Measurements from ENCODE around the gene NT5DC1.
"Not testable (repeated sequence)": the region's sequence is repeated elsewhere in the genome, so short reads cannot be mapped to it uniquely, and the experiment has no call there.

The NT5DC1 gene

DNA sequence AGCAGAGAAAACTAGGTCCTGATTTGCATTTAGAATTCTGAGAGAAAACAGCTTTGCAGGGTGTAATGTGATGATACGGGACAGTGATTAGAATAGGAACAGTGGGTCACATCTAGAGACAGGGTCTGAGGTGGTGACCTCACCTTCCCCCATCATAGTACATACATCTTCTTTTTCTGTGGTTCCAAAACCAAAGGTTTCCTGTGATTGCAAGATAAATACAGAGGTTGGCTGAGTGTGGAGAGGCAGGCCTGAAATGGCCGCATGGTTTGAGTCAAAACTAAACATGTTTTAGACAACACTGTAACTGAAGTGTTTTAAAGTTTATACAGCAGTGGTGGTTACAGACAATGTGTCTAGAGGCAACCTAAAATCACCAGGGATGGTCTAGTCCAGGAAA, 10.4 kb upstream of the NT5DC1 start:
- DNase-seq (ENCODE audit: low read depth in 2 of 2), result no peak

GRCh38 chr6:116094041-116094440, 6.6 kb upstream of the NT5DC1 start:
- DNase-seq (ENCODE audit: low read depth in 2 of 2), result no peak

DNA sequence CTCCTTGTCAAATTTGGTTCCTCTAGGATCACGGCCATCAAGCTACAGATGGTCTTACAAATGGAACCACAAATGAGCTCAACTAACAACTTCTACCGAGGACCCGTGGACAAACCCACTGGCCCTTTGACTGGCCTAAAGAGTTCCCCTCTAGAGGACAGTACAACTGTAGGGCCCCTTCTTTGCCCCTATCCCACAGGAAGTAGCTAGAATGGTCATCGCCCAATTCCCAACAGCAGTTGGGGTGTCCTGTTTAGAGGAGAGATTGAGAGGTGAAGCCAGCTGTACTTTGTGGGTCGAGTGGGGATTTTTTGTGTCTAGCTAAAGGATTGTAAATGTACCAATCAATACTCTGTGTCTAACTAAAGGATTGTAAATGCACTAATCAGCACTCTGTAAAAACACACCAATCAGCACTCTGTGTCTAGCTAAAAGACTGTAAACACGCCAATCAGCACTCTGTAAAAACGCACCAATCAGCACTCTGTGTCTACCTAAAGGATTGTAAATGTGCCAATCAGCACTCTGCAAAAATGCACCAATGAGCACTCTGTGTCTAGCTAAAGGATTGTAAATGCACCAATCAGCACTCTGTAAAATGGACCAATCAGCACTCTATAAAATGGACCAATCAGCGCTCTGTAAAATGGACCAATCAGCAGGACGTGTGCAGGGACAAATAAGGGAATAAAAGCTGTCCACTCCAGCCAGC, 4.4 kb upstream of the NT5DC1 start:
- not testable (repeated sequence) for DNase-seq (ENCODE audit: low read depth in 2 of 2)

DNA sequence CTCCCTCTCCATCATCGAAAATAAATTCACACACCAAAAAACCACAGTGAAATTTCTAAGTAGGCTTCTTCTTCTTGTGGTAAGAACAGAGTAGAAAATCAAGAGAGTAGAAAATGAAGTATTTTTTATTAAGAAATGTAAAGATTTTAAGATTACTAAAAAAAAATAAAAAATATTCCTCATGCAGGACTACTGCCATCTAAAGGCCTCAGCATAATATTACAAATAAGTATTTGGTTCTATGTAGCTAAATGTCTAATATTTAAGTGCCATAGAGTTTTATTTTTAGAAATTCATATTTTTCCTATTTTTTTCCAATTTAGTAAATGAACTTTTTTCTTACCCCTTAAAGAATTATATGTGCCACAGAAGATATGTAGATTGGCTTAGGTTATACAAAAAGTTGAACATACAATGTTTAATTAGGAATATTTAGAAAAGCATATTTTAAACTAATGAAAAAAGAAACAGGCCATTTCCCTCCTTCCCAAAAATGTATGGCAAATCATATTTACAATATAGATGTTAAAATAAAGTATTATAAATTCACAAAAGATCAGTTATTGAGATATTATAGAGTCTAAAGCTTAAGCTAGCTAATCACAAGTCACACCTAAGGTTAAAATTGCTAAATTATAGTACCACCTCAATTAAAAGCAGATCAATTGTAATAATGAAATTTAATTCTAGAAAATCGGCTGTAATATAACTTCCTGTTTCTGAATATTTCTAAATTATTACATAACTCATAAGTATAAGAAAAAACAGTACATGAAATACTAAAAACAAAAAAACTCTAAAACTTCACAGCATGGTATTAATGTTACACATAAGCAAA, 3.5 kb upstream of the NT5DC1 start:
- DNase-seq (ENCODE audit: low read depth in 2 of 2), result no peak

DNA sequence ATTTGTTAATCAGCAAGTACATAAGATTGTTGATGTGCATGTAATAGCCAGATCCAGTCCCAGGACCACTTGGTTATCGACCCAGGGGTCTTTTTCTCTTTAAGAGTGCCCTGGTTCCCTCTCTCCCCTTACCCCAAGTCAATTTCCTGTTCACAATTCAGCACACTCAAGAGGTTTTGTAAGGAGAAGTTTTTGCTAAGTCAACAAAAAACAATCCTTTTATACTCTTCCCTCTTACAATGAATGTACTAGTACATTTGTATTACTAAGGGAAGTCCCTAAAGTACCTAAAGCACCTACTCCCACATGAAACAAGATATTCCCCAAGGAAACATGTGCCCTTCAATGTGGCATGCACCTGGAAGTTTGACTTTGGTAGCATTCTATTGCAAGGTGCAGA, 1.6 kb upstream of the NT5DC1 start:
- no peak for DNase-seq (ENCODE audit: low read depth in 2 of 2)

- DNase-seq (ENCODE audit: low read depth in 2 of 2), result no peak
Measured at GRCh38 chr6:116101302-116101718, 657 bp downstream of the NT5DC1 start.

- DNase-seq (ENCODE audit: low read depth in 2 of 2), result no peak
Measured at GRCh38 chr6:116101790-116102189, 1.1 kb downstream of the NT5DC1 start.

DNA sequence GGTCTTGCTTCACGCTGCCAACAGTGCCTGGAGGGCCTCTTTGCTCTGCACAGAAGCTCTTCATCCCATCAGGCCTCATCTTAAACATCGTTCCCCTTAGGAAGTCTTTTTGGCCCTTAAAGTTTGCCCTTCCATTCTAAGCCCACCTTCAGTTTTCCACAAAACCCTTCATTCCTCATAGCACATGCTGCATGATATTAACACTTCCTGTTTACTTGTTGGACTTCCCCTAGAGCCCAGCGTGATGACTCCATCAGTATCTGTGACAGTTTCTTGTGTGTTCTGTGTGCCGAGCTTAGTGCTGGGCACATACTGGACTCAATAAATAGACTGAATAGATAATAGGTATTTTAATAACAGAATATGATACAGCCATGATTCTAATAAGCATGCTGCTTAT, 2.2 kb downstream of the NT5DC1 start:
- DNase-seq (ENCODE audit: low read depth in 2 of 2), result no peak

GRCh38 chr6:116104636-116105035, 4.0 kb downstream of the NT5DC1 start:
- no peak for DNase-seq (ENCODE audit: low read depth in 2 of 2)

- DNase-seq (ENCODE audit: low read depth in 2 of 2), result no peak
Measured at GRCh38 chr6:116105247-116105646, 4.6 kb downstream of the NT5DC1 start.

GRCh38 chr6:116106146-116106545, 5.5 kb downstream of the NT5DC1 start:
- no peak for DNase-seq (ENCODE audit: low read depth in 2 of 2)

GRCh38 chr6:116108836-116109235, 8.2 kb downstream of the NT5DC1 start:
- DNase-seq (ENCODE audit: low read depth in 2 of 2), result no peak

DNA sequence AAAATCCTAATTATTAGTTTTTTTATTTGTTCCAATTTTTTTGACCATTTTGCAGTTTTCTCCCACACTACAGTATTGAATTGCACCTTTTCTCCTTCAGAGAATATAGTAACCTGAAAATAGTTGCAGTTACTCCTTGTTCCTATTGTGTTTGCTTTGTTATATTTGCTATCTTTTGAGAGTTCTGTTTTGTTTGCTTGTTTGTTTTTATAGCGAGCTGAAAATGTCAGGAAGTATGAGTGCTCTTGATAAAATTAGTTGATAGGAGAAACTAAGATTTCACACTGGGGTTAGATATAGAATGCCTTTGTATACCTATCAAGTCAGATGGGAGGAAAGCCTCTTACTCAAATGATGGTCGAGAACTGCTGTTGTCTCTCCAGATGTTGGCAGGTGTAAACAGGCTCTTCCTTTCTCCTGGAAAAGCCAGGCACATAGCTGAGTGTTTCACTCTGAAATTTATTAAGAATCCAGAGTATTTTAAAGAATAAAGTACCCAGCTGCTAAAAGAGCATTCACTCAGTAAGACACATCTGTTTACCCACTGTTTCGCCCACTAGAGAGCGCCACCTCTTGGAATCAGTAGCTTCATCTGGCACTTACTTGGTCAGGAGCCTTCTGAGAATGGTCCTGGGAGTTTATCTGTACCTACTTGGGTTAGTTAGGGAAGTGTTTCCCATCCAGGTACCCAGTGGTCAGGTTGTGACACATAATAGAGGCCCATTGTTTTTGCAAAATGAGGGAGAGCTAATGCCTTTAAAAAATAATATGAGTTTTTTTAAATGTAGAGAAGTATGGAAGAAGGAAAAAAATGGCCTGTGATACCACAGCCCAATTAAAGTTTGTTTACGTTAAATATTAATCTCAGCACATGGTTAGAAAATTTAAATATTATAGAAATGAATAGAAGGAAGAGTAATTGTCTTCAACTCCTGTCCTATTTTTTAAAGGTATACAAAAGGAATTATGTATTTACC, 11.2 kb downstream of the NT5DC1 start:
- no peak for DNase-seq (ENCODE audit: low read depth in 2 of 2)

DNA sequence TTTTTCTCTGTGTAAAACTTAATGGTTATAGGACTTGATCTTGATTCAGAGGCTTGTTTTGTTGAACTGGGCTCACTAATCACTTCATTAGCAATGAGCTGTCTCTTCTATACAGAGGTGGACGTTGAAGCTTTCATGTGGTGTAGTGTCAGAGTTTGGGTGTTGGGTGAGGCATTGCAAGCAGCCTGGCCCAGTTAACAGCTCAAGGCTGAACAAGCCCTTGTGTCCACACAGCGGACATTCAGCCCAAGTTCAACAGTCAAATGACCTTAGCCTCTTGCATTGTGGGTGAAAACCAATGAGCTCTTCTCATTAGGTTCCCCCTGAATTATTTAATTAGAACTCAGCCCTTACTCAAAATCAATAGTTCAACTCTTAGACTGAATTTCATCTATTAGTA, 12.7 kb downstream of the NT5DC1 start:
- DNase-seq (ENCODE audit: low read depth in 2 of 2), result no peak

DNA sequence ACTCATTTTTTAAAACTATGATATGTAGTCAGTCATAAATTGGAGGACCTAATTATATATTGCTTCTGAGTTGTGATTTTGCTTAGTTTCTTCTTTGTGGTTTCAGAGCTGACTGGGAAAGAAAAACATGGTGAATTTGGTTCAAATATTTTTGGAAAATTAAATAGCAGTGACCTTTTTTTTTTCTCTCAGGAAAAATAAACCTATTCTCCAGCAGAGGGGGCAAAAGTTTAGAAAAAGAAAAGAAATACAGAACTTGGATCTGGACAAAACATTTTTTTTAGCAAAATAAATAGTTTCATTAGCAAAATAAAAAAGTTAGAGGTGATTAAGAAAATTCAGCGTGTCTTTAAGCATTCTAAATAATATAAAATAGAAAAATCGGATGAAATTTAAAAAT, 15.1 kb downstream of the NT5DC1 start:
- no peak for DNase-seq (ENCODE audit: low read depth in 2 of 2)

GRCh38 chr6:116118608-116119007, 18.0 kb downstream of the NT5DC1 start:
- no peak for DNase-seq (ENCODE audit: low read depth in 2 of 2)

DNA sequence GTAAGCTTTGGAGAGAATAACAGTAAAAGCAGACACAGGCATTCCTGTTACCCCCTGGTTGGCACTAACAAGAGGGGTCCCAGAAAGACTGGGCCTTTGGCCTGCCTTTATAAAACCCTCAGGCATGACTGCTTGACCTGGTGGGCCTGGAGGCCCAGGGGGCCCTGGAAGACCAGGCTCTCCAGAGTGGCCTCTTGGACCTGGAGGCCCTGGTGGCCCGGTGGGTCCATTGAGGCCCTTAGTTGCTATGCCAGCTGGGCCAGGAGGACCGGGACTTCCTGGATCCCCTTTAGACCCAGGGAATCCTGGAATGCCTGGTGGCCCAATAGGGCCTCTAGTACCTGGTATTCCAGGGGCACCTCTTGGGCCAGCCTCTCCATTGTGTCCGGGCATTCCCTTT, 19.8 kb downstream of the NT5DC1 start:
- no peak for DNase-seq (ENCODE audit: low read depth in 2 of 2)

DNA sequence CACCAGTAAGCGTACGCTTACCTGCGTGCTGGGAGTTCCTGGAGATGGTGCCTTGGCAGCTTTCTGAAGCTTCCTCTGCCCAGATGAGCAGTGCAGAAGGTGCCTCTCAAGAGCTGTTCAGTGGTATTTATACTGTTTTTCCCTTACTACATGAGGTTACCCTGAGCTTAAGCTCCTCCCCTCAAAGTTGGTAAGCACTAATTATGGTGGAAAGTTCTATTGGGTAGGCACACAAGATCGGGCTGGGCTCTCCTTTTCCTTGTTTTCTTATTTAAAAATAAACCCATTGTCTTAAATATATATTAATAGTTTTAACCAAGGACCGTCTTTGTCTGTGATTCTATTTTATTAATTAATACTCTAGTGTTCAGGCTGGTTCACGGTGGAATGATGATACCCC, 25.4 kb downstream of the NT5DC1 start, which contains the start of gene COL10A1:
COL10A1 (minus strand) TSS at position 101 of the 400 bp plus-strand sequence. CDS start 640 bp downstream, outside the sequence.
- DNase-seq (ENCODE audit: low read depth in 2 of 2), result no peak

DNA sequence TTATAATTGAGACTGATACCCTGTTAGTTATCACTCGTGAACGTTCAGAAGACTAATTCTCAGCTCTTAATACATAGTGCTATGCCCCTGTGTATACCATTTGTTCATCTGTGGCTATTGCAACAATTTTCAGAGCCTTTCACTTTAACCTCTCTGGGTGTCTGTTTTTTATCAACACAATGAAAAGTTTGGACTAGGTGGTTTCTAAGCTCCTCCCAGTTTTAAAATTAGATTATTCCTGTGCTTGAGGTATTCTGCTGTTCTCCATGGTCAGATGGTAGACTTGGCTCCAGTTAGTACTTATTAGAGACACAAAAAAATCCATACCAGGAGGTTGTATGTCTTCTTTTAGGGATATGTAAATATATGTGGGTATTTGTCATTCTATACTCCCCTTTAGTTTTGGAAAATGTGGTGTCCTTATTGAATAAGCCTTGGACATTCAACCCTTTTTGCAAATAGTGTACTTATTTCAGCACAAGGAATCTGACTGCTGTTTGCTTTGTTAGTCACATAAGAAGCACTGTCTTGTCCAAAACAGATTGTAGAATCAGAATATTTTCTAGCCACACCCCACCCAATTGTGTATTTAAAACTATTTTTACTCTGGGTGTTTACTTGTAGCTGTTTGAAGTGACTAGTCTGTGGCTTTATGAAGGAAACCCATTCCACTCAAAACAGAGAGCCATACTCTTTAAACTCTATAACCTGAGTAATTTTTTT, 27.3 kb downstream of the NT5DC1 start:
- DNase-seq (ENCODE audit: low read depth in 2 of 2), result no peak

DNA sequence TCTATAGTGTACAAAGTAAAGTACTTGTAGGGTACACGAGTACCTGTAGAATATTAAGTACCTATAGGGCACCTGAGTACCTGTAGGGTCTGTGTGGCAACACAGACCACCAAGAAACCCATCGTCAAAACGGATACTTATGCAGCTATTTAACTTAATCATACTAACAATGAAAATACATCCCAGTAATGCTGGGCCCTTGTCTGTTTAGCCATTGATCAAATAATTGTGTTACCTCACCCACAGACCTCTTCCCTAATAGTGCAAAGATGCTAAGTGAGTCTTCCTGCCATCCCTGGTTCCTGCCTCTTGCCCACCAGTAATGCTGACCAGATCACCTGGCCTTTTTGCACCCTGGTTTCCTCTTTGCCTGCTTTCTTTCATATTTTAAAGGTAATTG, 32.8 kb downstream of the NT5DC1 start:
- DNase-seq (ENCODE audit: low read depth in 2 of 2), result no peak

- DNase-seq (ENCODE audit: low read depth in 2 of 2), result no peak
Measured at GRCh38 chr6:116136373-116136772, 35.7 kb downstream of the NT5DC1 start.
